H1 (cell line): ENCODE data around the gene PHC2. TPM values are rescaled to one million over a fixed set of nuclear protein-coding genes. Genes with fewer than 3 reads are reported as not detected.

ENCODE experiments used
- CTCF ChIA-PET: fragments of 300-600 bp; sonication (Branson Sonifier 250); formaldehyde crosslinking; loops from one replicate; lab custom pipeline; 2021; ENCODE audit not compliant: partially characterized antibody; lab: Charles Lee
- POLR2A ChIA-PET: fragments of 300-600 bp; sonication (Branson Sonifier 250); formaldehyde crosslinking; loops from one replicate; lab custom pipeline; 2021; ENCODE audit warnings: inconsistent platforms; ENCODE audit not compliant: partially characterized antibody; lab: Charles Lee
- DNase-seq, 2 experiments: peaks; one replicate each; pipeline versions ENCODE4 v3.0.0 to v3.0.0-alpha.2; 2010 to 2022; ENCODE audit warnings: low spot score in 2 of 2, low read depth in 1 of 2, mixed read lengths in 1 of 2
- FAIRE-seq: peaks from 2 replicates; lab custom pipeline; 2011; peaks lifted over from hg19 to GRCh38; lab: Jason Lieb, UNC
- H2AFZ ChIP-seq: 2 replicates; pipeline ENCODE4 v1.8.1; 2012; ENCODE audit warnings: low read length, inconsistent platforms
- H2AK5ac ChIP-seq: 2 replicates; pipeline ENCODE4 v1.6.1; 2013; ENCODE audit warnings: low read depth, low read length
- H2BK120ac ChIP-seq: replicated peaks from 2 replicates; pipeline ENCODE3; 2013; ENCODE audit warnings: low read depth, low read length, inconsistent platforms
- H2BK12ac ChIP-seq: 2 replicates; pipeline ENCODE4 v1.6.1; 2013; ENCODE audit warnings: low read depth, low read length
- H2BK15ac ChIP-seq: 2 replicates; pipeline ENCODE4 v1.6.1; 2013; ENCODE audit warnings: low read length
- H2BK20ac ChIP-seq: 2 replicates; pipeline ENCODE4 v1.6.1; 2013; ENCODE audit warnings: low read length
- H2BK5ac ChIP-seq: 2 replicates; pipeline ENCODE4 v1.6.1; 2013; ENCODE audit warnings: low read depth, low read length
- H3K14ac ChIP-seq: 2 replicates; pipeline ENCODE4 v1.6.1; 2013; ENCODE audit warnings: inconsistent platforms; ENCODE audit not compliant: insufficient read length
- H3K18ac ChIP-seq: 2 replicates; pipeline ENCODE4 v1.6.1; 2013; ENCODE audit warnings: low read length; ENCODE audit errors: extremely low read depth
- H3K23ac ChIP-seq: 2 replicates; pipeline ENCODE4 v1.6.1; 2013; ENCODE audit warnings: inconsistent platforms; ENCODE audit not compliant: insufficient read length
- H3K23me2 ChIP-seq: 2 replicates; pipeline ENCODE4 v1.6.1; 2013; ENCODE audit warnings: low read depth, low read length
- H3K27ac ChIP-seq: 2 replicates; pipeline ENCODE4 v1.6.1; 2011; ENCODE audit warnings: low read depth, low read length, inconsistent platforms
- H3K27me3 ChIP-seq, 4 experiments: replicated peaks in 1 of 4; 1 replicate in 1 of 4; 2 replicates in 3 of 4; pipeline versions ENCODE4 v1.6.1 to v1.8.1; 2011 to 2013; ENCODE audit warnings: low read length in 3 of 4, mild to moderate bottlenecking in 3 of 4, inconsistent platforms in 2 of 4, mixed read lengths in 2 of 4, moderate library complexity in 1 of 4; ENCODE audit not compliant: control insufficient read depth in 3 of 4, insufficient read depth in 3 of 4; ENCODE audit errors: extremely low read depth in 1 of 4
- H3K36me3 ChIP-seq, 4 experiments: 2 replicates each; pipeline versions ENCODE4 v1.6.1 to v1.8.1; 2011 to 2013; ENCODE audit warnings: mild to moderate bottlenecking in 4 of 4, low read length in 3 of 4, moderate library complexity in 2 of 4, control low read depth in 1 of 4, inconsistent platforms in 1 of 4; ENCODE audit not compliant: insufficient read depth in 4 of 4, control insufficient read depth in 2 of 4
- H3K4ac ChIP-seq: replicated peaks from 2 replicates; pipeline ENCODE3; 2013; ENCODE audit warnings: low read length, low read depth, mixed read lengths, inconsistent platforms; ENCODE audit not compliant: insufficient read length
- H3K4me1 ChIP-seq, 4 experiments: replicated peaks in 1 of 4; 1 replicate in 1 of 4; 2 replicates in 3 of 4; pipeline versions ENCODE4 v1.6.1 to v1.8.1; 2011 to 2013; ENCODE audit warnings: low read length in 3 of 4, inconsistent platforms in 2 of 4, mixed read lengths in 1 of 4; ENCODE audit not compliant: insufficient read depth in 4 of 4, control insufficient read depth in 3 of 4
- H3K4me2 ChIP-seq, 2 experiments: 2 replicates each; pipeline versions ENCODE4 v1.6.1 to v1.8.1; 2011 to 2013; ENCODE audit warnings: low read depth in 2 of 2, low read length in 2 of 2, control low read depth in 1 of 2, inconsistent platforms in 1 of 2, mild to moderate bottlenecking in 1 of 2; ENCODE audit not compliant: insufficient read depth in 1 of 2
- H3K4me3 ChIP-seq, 4 experiments: fragments of 200-600, 300-600 bp in 1 of 4; sonication (generic), shearing (Covaris generic), sonication (Bioruptor Twin) in 1 of 4; 2 replicates each; pipeline versions ENCODE4 v1.5.1 to v1.8.1; 2011 to 2016; ENCODE audit warnings: low read length in 4 of 4, low read depth in 3 of 4, control low read depth in 2 of 4, inconsistent platforms in 2 of 4, mild to moderate bottlenecking in 2 of 4, mixed read lengths in 1 of 4, moderate library complexity in 1 of 4; ENCODE audit not compliant: insufficient read depth in 2 of 4; ENCODE audit errors: extremely low read depth in 1 of 4
- H3K56ac ChIP-seq: replicated peaks from 2 replicates; pipeline ENCODE3; 2013; ENCODE audit warnings: low read depth, mild to moderate bottlenecking, mixed read lengths, low read length, inconsistent platforms; ENCODE audit not compliant: insufficient read length
- H3K79me1 ChIP-seq: 2 replicates; pipeline ENCODE4 v1.6.1; 2013; ENCODE audit warnings: low read depth, low read length, control low read depth
- H3K79me2 ChIP-seq, 2 experiments: 2 replicates each; pipeline versions ENCODE4 v1.6.1 to v1.8.1; 2012 to 2013; ENCODE audit warnings: low read length in 2 of 2, mild to moderate bottlenecking in 2 of 2, inconsistent platforms in 1 of 2; ENCODE audit not compliant: insufficient read depth in 2 of 2, control insufficient read depth in 1 of 2
- H3K9ac ChIP-seq, 4 experiments: replicated peaks in 1 of 4; 1 replicate in 1 of 4; 2 replicates in 3 of 4; pipeline versions ENCODE4 v1.6.1 to v1.8.1; 2011 to 2013; ENCODE audit warnings: low read depth in 3 of 4, low read length in 3 of 4, control low read depth in 2 of 4, mild to moderate bottlenecking in 2 of 4, moderate library complexity in 2 of 4, inconsistent platforms in 1 of 4; ENCODE audit errors: extremely low read depth in 1 of 4
- H3K9me3 ChIP-seq, 2 experiments: 2 replicates each; pipeline versions ENCODE4 v1.6.1 to v1.8.1; 2012 to 2013; ENCODE audit warnings: mild to moderate bottlenecking in 2 of 2, moderate library complexity in 2 of 2, control low read depth in 1 of 2, inconsistent platforms in 1 of 2, low read depth in 1 of 2, low read length in 1 of 2, mixed read lengths in 1 of 2; ENCODE audit not compliant: insufficient read depth in 2 of 2
- H4K20me1 ChIP-seq, 2 experiments: replicated peaks in 1 of 2; 2 replicates each; pipeline versions ENCODE3 to v1.8.1; 2011 to 2013; ENCODE audit warnings: inconsistent platforms in 2 of 2, low read length in 2 of 2, mild to moderate bottlenecking in 1 of 2; ENCODE audit not compliant: insufficient read depth in 2 of 2, control insufficient read depth in 1 of 2
- H4K5ac ChIP-seq: 2 replicates; pipeline ENCODE4 v1.6.1; 2013; ENCODE audit warnings: low read length, low read depth, mixed read lengths, inconsistent platforms; ENCODE audit not compliant: insufficient read length
- H4K8ac ChIP-seq: 2 replicates; pipeline ENCODE4 v1.8.0; 2013; ENCODE audit warnings: mild to moderate bottlenecking, moderate library complexity, low read length, inconsistent platforms; ENCODE audit not compliant: insufficient read depth; ENCODE audit errors: extremely low read depth
- H4K91ac ChIP-seq: replicated peaks from 2 replicates; pipeline ENCODE3; 2013; ENCODE audit warnings: low read length, mixed read lengths, inconsistent platforms; ENCODE audit not compliant: insufficient read length
- ASH2L ChIP-seq: fragments of 200-600, 300-600 bp; sonication (generic); IDR thresholded peaks from one replicate; pipeline ENCODE4 v1.7.1; 2017; ENCODE audit warnings: low read length
- BCL11A ChIP-seq, 2 experiments: IDR thresholded peaks; one replicate each; pipeline ENCODE4 v1.6.1; 2011; ENCODE audit warnings: low read depth in 2 of 2, low read length in 2 of 2, mild to moderate bottlenecking in 2 of 2
- CBX5 ChIP-seq: fragments of 300-800, 300-1000 bp; sonication (generic); IDR thresholded peaks from 2 replicates; pipeline ENCODE4 v1.7.1; 2016; ENCODE audit warnings: antibody characterized with exemption, low read length, low read depth
- CTCF ChIP-seq, 3 experiments: IDR thresholded peaks; 1 replicate in 2 of 3; 2 replicates in 1 of 3; pipeline versions ENCODE4 v1.5.1 to v1.6.1; 2011; ENCODE audit warnings: low read length in 3 of 3, mild to moderate bottlenecking in 3 of 3, inconsistent platforms in 2 of 3, low read depth in 1 of 3, moderate library complexity in 1 of 3; ENCODE audit not compliant: insufficient read depth in 1 of 3; ENCODE audit errors: control extremely low read depth in 1 of 3
- EP300 ChIP-seq, 2 experiments: IDR thresholded peaks; 1 replicate in 1 of 2; 2 replicates in 1 of 2; pipeline ENCODE4 v1.6.1; 2011 to 2012; ENCODE audit warnings: low read depth in 2 of 2, low read length in 2 of 2, mild to moderate bottlenecking in 2 of 2, borderline replicate concordance in 1 of 2, inconsistent platforms in 1 of 2, moderate library complexity in 1 of 2
- RFX5 ChIP-seq: IDR thresholded peaks from 2 replicates; pipeline ENCODE4 v1.6.1; 2011; ENCODE audit warnings: low read depth, low read length, improper control_type of control experiment, borderline replicate concordance
- SRF ChIP-seq: IDR thresholded peaks from 2 replicates; pipeline ENCODE4 v1.6.1; 2011; ENCODE audit warnings: mild to moderate bottlenecking, low read depth, low read length, moderate library complexity
- TBP ChIP-seq: IDR thresholded peaks from 2 replicates; pipeline ENCODE4 v1.6.1; 2011; ENCODE audit warnings: low read depth, low read length, improper control_type of control experiment
- YY1 ChIP-seq: IDR thresholded peaks from 2 replicates; pipeline ENCODE4 v1.6.1; 2011; ENCODE audit warnings: low read depth, mild to moderate bottlenecking, low read length
- ZNF274 ChIP-seq: IDR thresholded peaks from 2 replicates; pipeline ENCODE4 v1.7.0; 2012; ENCODE audit warnings: low read length, borderline replicate concordance; ENCODE audit errors: extremely low read depth
- WGBS, 2 experiments: shearing (Covaris generic) in 1 of 2; methylation state at CpG; one replicate each; pipeline versions ENCODE4 v1.1.6 to v1.1.7; 2013 to 2015; ENCODE audit warnings: low lambda C conversion rate in 2 of 2, mixed read lengths in 2 of 2, inconsistent platforms in 1 of 2, low coverage in 1 of 2, missing lambda C conversion rate in 1 of 2; ENCODE audit not compliant: insufficient replicate concordance in 2 of 2, insufficient coverage in 1 of 2, insufficient read length in 1 of 2; ENCODE audit errors: extremely low coverage in 1 of 2, missing lambda C conversion rate in 1 of 2; 5-methylcytosine and 5-hydroxymethylcytosine counted together
- polyA plus RNA-seq, 7 experiments: library from polyadenylated mRNA; depleted of rRNA in 3 of 7; stranded (reverse) in 5 of 7; unstranded in 2 of 7; fragments of >200 nt in 5 of 7; fragments of 200-250 nt in 2 of 7; gene quantifications; 1 replicate in 5 of 7; 2 replicates in 1 of 7; 4 replicates in 1 of 7; pipeline versions ENCODE4 v1.2.1 to v1.2.3, GENCODE V29; 2011 to 2013; ENCODE audit warnings: missing spikeins in 2 of 7, mixed read lengths in 2 of 7
- total RNA-seq: library from RNA; stranded (reverse); fragmentation: NEBNext Ultra II Directional; extraction: Animal tissue kit (Norgen Biotek cat#: 25700); gene quantifications from 2 replicates; pipeline ENCODE4 v1.2.1, GENCODE V29; 2021

The PHC2 gene
- total and polyA plus RNA-seq, 2 of the 8 experiments (the other 6 are each of a cell fraction or from before 2014, with no cell fraction given), result 5.6 to 14.2 TPM

- no peak overlapping the region for H3K4me3 ChIP-seq
- H2BK12ac ChIP-seq, result no peak overlapping the region
- H3K56ac ChIP-seq, result no peak overlapping the region
- 0 out of 7 replicates have a peak, but pooled peaks cover 0 to 4% (median 0%) of the 10 kb centered on the region in 4 experiments for H3K27me3 ChIP-seq
- peak; percentile 38 to 91 for DNase-seq
- FAIRE-seq, result peak; percentile 58
- no peak overlapping the region for H3K27ac ChIP-seq
- H4K91ac ChIP-seq, result peak overlapping the region; percentile 10
- H4K8ac ChIP-seq, result peak overlapping the region; percentile 35; the same call in 1 of the 2 replicates
- H3K4ac ChIP-seq, result no peak overlapping the region
- H3K14ac ChIP-seq, result no peak overlapping the region
- ChIA-PET CTCF (interaction anchor here (0.5 to 7.8 kb wide), 49 partner anchors 8 to 314 kb away, joined by 3 to 180 read pairs (median 4); partner anchors contain the start of genes A3GALT2 and ZSCAN20), POLR2A (interaction anchor here (0.6 kb wide), 1 partner anchor 160 kb away, joined by 3 read pairs; no protein-coding TSS in a partner anchor)
- no peak overlapping the region for H2AFZ ChIP-seq
- no peak overlapping the region for H2AK5ac ChIP-seq
- H2BK120ac ChIP-seq, result no peak overlapping the region
- no peak overlapping the region for H3K23ac ChIP-seq
- no peak overlapping the region for H2BK20ac ChIP-seq
- H4K20me1 ChIP-seq, result peaks cover 2 to 8% of the 10 kb centered on the region in 2 experiments
- H3K4me2 ChIP-seq, result no peak overlapping the region
- peaks cover 0 to 12% (median 5%) of the 10 kb centered on the region in 4 experiments; a peak in 7 of 8 replicates for H3K36me3 ChIP-seq
- no peaks in the 10 kb centered on the region for H3K79me2 ChIP-seq
- no peaks in the 10 kb centered on the region for H3K9me3 ChIP-seq
- H2BK15ac ChIP-seq, result no peak overlapping the region
- no peak overlapping the region for H4K5ac ChIP-seq
- H2BK5ac ChIP-seq, result no peak overlapping the region
- H3K18ac ChIP-seq, result no peak overlapping the region
- WGBS, 2 experiments, result 75% methylated on average over 18 of the region's 18 CpGs; no CpG with 5 or more reads in 1 of the 2 experiments
- peaks cover 0 to 8% (median 0%) of the 10 kb centered on the region in 4 experiments; a peak in 3 of 7 replicates for H3K4me1 ChIP-seq
- no peak overlapping the region for H3K9ac ChIP-seq
- no peaks in the 10 kb centered on the region for H3K79me1 ChIP-seq
- H3K23me2 ChIP-seq, result no peaks in the 10 kb centered on the region
- TF ChIP-seq SRF, result no peak
- TF ChIP-seq ASH2L, result no peak
- no peak for TF ChIP-seq TBP
- TF ChIP-seq BCL11A (IDR thresholded peaks at IDR 0.05; ENCODE audit: low read depth in 2 of 2, low read length in 2 of 2), result no peak
- no peak for TF ChIP-seq RFX5
- TF ChIP-seq ZNF274, result no peak
- no peak for TF ChIP-seq CBX5
- TF ChIP-seq EP300 (IDR thresholded peaks at IDR 0.05; ENCODE audit: borderline replicate concordance in 1 of 2, low read depth in 2 of 2, low read length in 2 of 2), result no peak
- TF ChIP-seq CTCF (IDR thresholded peaks at IDR 0.05; ENCODE audit: control extremely low read depth in 1 of 3, insufficient read depth in 1 of 3, low read depth in 1 of 3, low read length in 3 of 3), result peak; percentile 80 to 94 (median 86)
- TF ChIP-seq YY1, result peak; percentile 81
These were observed 132.1 kb downstream of the PHC2 start for GRCh38 chr1:33298623-33299277.
